ENCODE data around the gene ISG15.
A peak's percentile ranks its signal among the peaks of the same experiment; 100 is the strongest.
"Not testable (repeated sequence)": the region's sequence is repeated elsewhere in the genome, so short reads cannot be mapped to it uniquely, and the experiment has no call there.

ISG15 gene

DNA sequence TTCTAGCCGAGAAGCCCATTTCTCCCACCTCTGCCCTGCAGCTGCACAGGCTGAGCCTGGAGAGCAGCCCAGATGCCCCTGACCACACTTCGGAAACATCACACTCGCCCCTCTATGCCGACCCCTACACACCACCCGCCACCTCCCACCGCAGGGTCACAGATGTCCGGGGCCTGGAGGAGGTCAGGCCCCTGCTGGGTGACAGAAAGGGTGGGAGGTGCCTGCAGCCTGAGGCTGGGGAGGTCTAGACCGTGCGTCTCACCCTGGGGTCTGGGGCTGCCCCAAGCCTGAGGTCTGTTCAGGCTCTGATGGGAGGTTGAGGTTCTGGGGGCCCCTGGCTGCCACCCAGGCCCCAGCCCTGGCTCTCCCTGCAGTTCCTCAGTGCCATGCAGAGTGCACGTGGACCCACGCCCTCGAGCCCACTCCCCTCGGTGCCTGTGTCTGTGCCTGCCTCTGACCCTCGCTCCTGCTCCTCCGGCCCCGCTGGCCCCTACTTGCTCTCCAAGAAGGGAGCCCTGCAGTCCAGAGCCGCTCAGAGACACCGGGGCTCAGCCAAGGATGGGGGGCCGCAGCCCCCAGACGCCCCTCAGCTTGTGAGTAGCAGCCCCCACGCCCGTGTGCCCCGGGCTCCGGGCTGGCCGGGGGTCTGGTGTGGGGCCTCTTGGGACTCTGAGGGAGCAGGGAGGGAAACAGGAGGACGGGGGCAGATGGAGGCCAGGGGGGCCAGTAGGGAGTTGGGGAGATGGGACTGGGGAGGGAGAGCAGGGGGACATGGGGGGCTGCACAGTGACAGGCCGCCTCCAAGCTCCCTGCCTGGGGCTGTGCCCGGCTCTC is 39.6 kb upstream of the ISG15 start:
- DNase-seq (ENCODE audit: low spot score): no peak
- TF ChIP-seq, protein P1, sequence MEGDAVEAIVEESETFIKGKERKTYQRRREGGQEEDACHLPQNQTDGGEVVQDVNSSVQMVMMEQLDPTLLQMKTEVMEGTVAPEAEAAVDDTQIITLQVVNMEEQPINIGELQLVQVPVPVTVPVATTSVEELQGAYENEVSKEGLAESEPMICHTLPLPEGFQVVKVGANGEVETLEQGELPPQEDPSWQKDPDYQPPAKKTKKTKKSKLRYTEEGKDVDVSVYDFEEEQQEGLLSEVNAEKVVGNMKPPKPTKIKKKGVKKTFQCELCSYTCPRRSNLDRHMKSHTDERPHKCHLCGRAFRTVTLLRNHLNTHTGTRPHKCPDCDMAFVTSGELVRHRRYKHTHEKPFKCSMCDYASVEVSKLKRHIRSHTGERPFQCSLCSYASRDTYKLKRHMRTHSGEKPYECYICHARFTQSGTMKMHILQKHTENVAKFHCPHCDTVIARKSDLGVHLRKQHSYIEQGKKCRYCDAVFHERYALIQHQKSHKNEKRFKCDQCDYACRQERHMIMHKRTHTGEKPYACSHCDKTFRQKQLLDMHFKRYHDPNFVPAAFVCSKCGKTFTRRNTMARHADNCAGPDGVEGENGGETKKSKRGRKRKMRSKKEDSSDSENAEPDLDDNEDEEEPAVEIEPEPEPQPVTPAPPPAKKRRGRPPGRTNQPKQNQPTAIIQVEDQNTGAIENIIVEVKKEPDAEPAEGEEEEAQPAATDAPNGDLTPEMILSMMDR (IDR thresholded peaks at IDR 0.05; ENCODE audit: extremely low read depth, missing control alignments): no peak

DNA sequence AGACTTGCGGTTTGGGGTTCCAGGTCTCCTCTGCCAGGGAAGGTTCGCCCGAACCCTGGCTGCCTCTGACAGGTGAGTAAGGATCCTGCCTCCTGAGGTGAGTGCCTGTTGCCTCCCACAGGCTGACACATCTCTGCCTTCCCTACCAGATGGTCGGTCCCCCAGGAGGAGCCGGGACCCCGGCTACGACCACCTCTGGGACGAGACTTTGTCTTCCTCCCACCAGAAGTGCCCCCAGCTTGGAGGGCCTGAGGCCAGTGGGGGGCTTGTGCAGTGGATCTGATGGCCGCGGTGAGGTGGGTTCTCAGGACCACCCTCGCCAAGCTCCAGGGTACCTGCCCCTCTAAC is 39.0 kb upstream of the ISG15 start:
- TF ChIP-seq, protein P1 (IDR thresholded peaks at IDR 0.05; ENCODE audit: extremely low read depth, missing control alignments): no peak
- no peak for DNase-seq (ENCODE audit: low spot score)

DNA sequence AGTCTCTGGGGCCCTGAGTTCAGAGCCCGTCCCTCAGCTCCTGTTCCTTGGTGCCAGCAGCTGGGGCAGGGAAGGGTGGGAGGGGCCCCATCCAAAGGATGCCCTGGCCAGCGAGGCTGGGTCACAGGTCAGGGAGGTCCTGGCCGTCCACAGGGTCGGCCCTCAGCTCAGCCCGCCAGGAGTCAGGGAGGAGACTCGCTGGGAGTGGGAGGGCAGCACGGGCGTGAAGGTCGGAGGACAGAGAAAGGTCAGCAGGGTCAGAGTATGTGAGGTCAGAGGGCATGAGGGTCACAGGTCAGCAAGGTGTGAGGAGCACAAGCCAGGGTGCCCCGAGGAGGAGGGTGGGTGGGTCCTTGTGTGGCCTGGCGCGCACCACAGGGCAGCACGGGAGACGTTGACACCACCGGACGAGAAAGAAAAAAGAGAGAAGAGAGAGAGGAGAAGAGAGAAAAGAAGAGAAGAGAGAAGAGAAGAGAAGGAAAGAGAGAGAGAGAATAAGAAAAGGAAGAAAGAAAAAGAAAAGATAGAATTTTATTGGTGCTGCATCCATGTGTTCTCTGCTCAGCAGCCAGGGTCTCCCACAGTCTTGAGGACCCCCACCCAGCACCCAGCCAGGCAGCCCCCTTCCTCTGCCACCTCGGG is 38.5 kb upstream of the ISG15 start:
- TF ChIP-seq, protein P1 (IDR thresholded peaks at IDR 0.05; ENCODE audit: extremely low read depth, missing control alignments): no peak
- no peak for DNase-seq (ENCODE audit: low spot score)

DNA sequence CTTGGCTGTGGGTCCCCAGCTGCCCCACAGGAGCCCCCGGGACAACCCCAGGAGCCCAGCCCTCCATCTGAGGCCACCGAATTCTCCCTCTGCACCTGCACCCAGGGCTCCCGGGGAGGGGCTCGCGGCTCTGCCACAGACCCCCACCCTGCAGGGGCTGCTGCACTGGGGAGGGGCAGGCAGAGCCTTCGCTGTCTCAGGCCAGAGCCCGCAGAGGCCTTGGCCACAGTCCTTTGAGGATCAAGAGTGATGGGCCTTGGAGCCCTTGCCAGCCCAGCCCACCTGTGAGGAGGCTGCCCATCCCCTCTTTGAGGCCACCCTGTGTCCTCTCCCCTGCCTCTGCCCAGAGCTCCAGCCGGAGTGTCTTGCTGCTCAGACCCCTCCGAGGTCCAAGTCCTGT is 37.9 kb upstream of the ISG15 start:
- TF ChIP-seq, protein P1 (IDR thresholded peaks at IDR 0.05; ENCODE audit: extremely low read depth, missing control alignments): no peak

DNA sequence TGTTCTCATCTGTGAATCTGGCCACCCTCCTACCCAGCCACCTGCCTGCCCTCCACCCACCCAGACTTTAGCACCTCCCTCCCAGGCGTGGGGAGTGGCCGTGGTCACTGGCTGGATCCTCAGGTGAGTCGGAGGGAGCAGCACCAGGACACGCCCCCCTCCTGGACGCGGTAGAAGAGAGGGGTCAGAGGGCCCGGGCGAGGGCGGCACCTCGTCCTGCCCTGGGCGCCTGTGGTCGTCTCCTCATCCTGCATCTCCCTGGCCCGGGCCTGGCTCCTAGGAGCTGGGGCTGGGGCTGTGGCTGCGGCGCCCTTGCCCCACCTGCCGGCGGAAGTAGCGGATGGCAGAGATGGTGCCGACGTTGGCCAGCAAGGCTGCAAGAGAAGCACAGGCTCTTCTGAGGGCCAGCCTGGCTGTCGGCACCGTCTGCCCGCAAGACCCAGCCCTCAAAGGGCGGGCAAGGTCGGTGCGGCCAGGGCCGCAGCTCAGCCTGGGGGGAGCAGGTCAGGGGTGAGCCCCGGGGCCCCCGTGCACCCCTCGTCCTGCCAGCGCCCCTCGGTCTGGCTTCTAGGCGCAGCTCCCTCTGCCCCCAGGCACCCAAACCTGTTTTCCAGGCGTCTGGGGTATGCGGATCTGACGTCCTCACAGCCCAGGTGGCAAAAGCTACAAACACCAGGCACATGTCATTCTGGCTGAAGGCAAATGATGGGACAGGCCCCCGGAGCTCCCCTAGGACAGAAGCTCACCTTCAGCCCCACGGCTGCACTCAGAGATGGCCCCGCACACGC is 37.2 kb upstream of the ISG15 start:
- peak; percentile 84 for DNase-seq (ENCODE audit: low spot score)
- TF ChIP-seq, protein P1 (IDR thresholded peaks at IDR 0.05; ENCODE audit: extremely low read depth, missing control alignments): no peak

More for the DNA sequence above, 37.9 kb upstream of the ISG15 start:
- DNase-seq (ENCODE audit: low spot score): no peak

DNA sequence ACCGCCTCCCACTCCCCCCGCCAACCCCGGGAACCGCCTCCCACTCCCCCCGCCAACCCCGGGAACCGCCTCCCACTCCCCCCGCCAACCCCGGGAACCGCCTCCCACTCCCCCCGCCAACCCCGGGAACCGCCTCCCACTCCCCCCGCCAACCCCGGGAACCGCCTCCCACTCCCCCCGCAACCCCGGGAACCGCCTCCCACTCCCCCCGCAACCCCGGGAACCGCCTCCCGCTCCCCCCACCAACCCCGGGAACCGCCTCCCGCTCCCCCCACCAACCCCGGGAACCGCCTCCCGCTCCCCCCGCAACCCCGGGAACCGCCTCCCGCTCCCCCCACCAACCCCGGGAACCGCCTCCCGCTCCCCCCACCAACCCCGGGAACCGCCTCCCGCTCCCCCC is 36.5 kb upstream of the ISG15 start:
- DNase-seq (ENCODE audit: low spot score): not testable (repeated sequence)

DNA sequence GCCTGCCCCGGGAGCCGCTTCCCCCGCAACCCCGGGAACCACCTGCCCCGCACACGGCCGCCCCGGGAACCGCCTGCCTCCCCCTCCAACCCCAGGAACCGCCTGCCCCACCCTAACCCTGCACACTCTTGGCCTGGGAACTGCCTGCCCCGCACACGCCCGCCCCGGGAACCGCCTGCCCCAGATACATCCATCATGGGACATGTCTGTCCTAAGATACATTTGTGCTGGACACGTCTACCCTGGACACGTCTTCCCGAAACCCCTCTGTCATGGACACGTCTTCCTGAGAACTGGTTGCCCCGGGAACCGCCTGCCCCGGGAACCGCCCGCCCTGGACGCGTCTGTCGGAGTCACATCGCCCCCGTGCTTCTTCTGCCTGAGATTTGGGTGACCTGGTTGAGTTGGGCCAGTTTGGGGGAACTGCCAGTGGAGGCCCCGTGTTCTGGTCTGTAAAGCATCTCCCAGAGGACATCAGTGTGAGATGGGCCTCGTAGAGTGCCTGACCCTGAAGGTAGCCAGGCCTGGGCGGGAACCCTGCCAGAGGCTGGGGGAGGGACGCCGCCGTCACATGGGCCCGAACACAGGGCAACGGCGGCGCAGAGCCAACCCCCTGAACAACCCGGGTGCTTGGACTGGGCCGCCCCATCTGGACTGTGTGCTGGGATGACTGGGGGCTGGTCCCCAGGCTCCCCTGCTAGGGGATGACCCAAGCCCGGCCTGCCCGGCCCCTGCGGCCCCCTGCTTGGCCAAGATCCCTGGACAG is 35.0 kb upstream of the ISG15 start:
- TF ChIP-seq, protein P1 (IDR thresholded peaks at IDR 0.05; ENCODE audit: extremely low read depth, missing control alignments): no peak

More for the DNA sequence above, 35.0 kb upstream of the ISG15 start:
- no peak for DNase-seq (ENCODE audit: low spot score)
